GM21390 (cell line): Measurements from ENCODE around the gene PIN4.
A peak's percentile ranks its signal among the peaks of the same experiment; 100 is the strongest.
"Not testable (repeated sequence)": the region's sequence is repeated elsewhere in the genome, so short reads cannot be mapped to it uniquely, and the experiment has no call there.

Experiments used
- ATAC-seq: cut with Tn5 transposase; IDR thresholded peaks from one replicate; pipeline ENCODE4 v1.9.1; 2021; ENCODE audit not compliant: unreplicated experiment

PIN4 gene

GRCh38 chrX:72201836-72202536 is 20.4 kb downstream of the PIN4 start:
- ATAC-seq = no peak

GRCh38 chrX:72202792-72203401 is 21.3 kb downstream of the PIN4 start:
- no peak for ATAC-seq

- ATAC-seq = no peak
These were observed 21.9 kb downstream of the PIN4 start for GRCh38 chrX:72203421-72203820.

- no peak for ATAC-seq
These were observed 24.1 kb downstream of the PIN4 start for GRCh38 chrX:72205706-72206105.

- ATAC-seq = no peak
These were observed 25.8 kb downstream of the PIN4 start for GRCh38 chrX:72207366-72207765.

GRCh38 chrX:72208126-72208800 is 26.7 kb downstream of the PIN4 start:
- ATAC-seq = no peak

GRCh38 chrX:72216973-72217372 is 35.4 kb downstream of the PIN4 start:
- no peak for ATAC-seq

- not testable (repeated sequence) for ATAC-seq
These were observed 38.8 kb downstream of the PIN4 start for GRCh38 chrX:72220375-72220774.

- no peak for ATAC-seq
These were observed 48.7 kb downstream of the PIN4 start for GRCh38 chrX:72230290-72230689.

- ATAC-seq = no peak
These were observed 55.3 kb downstream of the PIN4 start for GRCh38 chrX:72236841-72237240.

- ATAC-seq = no peak
These were observed 56.6 kb downstream of the PIN4 start for GRCh38 chrX:72238183-72238582.

- ATAC-seq = peak; percentile 98
These were observed 57.3 kb downstream of the PIN4 start, which contains the start of gene ERCC6L for GRCh38 chrX:72238721-72239475. ERCC6L (minus strand) TSS chrX:72239027; CDS start chrX:72238911, 116 bp downstream.

GRCh38 chrX:72240976-72241375 is 59.4 kb downstream of the PIN4 start:
- ATAC-seq = no peak

GRCh38 chrX:72243472-72243871 is 61.9 kb downstream of the PIN4 start:
- ATAC-seq = no peak

- ATAC-seq = no peak
These were observed 64.0 kb downstream of the PIN4 start for GRCh38 chrX:72245461-72246089.

GRCh38 chrX:72247206-72247942 is 65.8 kb downstream of the PIN4 start:
- no peak for ATAC-seq
